CD4-positive, alpha-beta T cell treated with Interleukin-1 beta for 1 hour (primary cell): ENCODE data around the gene SEMA3F.
"Not testable (repeated sequence)": the region's sequence is repeated elsewhere in the genome, so short reads cannot be mapped to it uniquely, and the experiment has no call there.

Source experiments
- DNase-seq, 2 donors: peaks; one replicate each; pipeline ENCODE4 v3.0.0-alpha.2; 2020 to 2022

The SEMA3F gene

DNA sequence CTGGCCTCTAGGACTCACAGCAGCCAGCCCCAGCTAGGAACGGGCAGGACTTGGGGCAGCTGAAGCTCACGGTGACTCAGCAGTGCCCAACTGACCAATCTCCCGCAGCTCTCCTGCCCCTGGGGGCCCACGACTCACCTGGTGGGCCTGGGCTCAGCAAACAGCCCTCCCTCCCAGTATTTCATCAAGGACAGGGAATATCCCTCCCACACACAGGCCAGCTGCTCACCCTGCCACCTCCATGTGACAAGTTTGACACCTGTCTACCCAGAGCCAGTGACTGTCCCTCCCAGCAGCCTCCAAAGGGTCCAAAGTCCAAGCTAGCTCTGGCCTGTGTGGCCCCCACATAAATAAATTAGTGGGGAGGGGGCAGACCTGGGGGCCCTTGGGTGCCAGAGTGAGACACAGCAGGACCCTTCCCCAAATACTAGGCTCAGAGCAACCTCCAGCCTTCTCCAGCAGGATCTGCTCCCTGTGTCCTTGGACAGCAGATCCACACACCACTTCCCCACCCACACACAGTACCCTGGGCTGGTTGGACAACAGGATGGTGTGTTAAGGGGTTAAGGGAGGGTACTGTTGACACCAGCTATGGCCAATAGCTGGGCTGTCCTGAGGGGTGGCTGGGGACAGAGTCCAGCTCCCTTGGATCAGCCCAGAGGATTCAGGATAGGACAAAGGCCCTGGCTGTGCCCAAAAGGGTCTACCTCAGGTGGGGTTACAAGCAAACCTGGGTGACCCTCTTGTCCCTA lies 40.6 kb downstream of the SEMA3F start:
- no peak for DNase-seq

DNA sequence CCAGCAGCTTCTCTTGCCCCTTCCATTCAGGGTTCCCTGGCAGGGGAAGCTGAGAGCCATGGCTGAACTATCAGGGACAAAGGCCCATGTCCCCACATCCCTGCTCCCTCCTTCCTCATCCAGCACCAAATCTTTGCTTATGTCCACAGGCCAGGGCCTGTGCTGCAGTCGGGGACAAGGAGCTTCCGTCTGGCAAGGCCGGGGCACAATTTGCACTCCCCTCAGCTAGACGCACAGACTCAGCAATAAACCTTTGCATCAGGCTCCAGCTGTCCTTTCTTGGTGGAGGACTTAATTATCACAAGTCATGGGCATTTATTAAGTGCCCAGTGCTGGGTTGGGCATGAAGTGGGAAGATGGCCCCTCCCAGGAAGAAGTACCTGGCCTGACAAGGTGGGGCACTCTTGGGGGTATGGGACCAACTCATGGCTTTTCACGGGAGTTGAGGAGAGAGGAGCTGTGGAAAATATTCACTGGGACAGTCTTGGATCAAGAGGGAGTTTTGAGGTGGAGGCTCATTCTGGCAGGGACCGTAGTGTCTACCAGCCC lies 41.2 kb downstream of the SEMA3F start:
- DNase-seq: no peak

DNA sequence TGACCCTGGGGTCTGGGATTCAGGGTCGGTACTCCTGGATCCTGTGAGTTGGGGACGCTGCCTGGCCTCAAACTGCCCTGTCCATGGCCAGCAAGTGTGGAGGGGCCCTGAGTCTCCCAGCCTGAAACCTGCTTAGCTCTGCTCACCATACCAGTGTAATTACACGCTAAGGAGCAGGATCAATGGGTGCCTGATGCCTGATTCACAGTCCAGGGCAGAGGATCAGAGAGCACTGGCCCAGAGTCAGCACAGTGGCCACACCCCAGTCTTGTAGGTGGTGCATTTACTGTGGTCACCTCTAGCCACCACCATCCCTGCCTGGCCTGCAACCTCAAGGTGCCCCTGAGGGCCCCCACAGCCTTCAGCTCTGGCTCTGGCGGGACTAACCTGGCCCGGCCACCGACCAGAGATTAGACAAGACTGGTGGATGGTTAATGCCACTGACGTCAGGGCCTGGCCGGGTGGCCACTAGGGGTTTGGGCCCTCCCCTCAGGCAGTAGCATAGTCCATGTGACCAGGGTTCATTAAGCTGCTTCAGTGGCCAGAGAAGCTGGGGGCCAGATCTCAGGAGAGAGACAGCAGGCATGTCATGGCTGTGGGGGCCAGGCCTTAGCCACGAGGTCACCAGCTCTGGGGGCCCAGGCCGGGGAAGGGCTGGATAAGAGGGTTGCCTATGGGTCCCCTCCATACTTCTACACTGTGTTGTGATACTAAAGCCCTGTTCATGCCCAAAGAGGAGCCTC lies 46.6 kb downstream of the SEMA3F start:
- no peak for DNase-seq

DNA sequence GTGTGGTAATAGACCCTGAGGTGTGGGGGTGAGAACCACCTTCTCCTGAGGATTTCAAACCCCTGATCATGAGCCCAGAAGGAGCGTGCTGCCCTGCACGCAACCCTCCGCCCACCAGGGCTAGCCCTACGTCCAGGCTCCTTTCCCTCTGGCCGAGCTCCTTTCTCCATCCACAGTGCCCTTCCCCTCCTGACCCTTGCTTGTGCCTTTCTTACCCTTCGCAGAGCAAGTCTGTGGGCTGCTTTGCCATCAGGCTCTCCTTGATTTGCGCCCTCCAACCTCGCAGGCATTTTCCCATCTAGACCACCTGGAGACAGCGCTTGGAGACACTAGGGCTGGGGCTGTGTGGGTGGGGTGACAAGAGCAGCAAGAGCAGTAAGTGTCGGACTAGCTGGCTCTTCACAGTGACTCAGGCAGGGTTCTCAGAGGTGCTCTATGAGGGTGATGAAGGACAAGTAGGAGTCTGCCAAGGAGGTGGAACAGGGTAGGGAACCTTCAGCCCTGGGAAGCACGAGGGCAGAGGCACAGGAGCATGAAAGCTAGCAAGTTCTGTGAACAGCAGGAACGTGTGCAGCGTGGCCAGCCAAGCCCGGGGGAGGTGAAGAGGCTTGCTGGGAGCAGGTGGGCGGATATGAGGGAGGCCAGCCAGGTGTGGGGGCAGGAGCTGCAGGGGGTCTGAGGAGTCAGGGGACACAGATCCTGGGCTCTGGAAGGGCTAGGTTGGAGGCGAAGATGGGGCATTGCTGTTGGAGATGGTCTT lies 47.4 kb downstream of the SEMA3F start:
- no peak for DNase-seq

DNA sequence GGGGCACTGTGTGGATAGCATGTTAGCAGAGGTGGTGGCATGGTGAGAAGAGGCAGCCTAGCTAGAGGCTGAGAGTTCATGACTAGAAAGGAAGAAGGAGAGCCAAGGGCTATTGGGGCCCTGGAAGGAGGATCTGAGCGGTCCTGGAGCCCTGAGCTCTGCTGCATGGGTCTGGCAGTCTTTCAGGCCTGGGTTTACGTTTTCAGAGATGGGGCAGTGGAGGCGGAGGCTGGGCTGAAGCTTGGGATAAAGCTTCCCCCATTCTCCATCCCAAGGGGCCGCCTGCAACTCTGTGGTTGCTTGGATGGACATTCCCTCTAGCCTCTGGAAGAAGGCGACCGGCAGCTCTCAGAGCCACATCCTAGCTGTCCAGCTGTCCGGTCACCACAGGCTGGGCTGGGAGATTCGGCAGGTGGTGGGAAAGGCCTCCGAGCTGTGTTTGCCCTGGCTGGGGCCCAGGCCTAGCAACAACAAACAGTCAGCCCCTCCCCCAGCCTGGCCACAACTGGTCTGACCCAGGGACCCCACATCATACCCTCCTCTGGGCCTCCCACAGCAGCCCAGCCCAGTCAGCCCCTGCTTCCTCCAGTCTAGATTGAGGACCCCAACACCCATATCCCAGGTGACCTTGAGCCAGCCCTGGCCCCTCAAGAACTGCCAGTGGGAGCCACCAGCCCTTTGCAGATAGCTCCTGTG lies 48.1 kb downstream of the SEMA3F start:
- DNase-seq: no peak

DNA sequence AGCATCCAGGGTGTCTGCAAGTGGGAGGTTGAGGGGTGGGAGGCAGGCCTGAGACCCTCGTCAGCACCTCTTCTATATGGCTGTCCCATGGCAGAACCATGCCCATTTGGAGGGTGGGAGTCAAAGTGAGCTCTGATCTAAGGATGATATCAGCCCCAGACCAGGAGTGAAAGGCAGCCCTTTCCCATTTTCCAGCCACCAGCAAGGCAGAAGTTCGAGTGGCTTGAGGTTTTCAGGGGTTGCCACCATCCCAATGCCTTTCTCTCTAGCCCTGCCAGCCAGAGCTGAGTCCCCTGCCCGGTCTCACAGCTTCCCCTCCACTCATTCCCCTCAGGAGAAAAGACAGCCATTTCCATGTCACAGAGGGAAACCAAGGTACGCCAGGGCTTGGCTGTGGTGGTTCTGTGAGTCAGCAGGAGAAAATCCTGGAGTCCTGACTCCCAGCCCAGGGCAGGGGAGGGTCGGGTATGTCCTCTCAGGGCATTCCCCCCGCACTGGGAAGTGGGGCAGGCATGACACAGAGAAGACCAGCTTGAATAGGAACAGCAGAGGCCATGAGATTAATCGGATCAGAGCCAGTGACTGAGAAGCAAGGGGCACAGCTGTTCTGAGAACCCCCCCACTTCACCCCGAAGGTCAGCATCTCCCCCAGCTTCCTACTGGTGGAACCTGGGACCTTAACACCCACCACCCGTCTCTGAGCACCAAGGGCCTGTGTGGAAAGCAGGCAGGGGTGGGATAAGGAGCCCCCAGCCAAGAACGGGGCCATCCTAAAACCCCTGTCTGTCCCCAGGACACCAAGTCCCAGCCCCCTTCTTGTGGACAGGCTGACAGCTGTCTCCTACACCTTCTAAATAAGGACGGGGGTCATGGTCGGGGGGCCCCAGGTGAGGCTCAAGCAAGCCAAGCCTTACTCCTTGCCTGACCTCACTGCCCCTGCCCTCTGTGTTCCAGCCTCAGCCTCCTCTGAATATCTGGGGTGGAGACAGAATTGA lies 49.0 kb downstream of the SEMA3F start:
- DNase-seq: no peak

DNA sequence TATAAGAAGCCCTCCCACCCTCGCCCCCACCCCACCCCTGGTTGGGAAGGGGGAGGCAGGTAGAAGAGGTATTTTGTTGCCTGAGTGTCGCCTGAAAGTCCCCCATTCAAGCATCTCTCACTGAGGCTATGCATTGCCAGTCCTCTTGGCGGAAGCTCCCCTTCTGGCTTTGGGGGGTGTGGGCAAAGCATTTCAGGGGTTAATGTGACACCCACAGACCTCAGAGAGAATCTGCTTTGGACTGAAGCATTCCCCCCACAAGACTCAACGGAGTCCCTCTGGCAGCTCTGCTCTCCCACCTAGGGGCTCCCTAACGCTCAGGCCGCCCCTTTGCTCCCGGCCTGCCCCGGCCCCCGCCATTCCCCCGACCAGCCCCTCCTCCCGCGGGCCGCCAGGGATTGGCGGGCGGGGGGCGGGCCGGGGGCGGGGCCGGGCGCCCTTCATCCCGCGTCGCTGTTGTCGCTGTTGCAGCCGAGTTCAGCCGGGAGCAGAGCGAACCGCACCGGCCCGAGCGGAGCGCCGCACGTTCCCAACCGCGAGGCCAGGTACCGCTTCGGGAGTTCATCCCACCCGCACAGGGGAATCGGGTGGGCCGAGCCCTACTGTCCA lies 49.8 kb downstream of the SEMA3F start, which contains the start of gene SLC38A3:
TSS of gene SLC38A3 (plus strand) at position 468 of the 609 bp plus-strand sequence. CDS start 8,929 bp downstream, outside the sequence.
- peak in 1 of 2 donors; percentile 11 for DNase-seq

DNA sequence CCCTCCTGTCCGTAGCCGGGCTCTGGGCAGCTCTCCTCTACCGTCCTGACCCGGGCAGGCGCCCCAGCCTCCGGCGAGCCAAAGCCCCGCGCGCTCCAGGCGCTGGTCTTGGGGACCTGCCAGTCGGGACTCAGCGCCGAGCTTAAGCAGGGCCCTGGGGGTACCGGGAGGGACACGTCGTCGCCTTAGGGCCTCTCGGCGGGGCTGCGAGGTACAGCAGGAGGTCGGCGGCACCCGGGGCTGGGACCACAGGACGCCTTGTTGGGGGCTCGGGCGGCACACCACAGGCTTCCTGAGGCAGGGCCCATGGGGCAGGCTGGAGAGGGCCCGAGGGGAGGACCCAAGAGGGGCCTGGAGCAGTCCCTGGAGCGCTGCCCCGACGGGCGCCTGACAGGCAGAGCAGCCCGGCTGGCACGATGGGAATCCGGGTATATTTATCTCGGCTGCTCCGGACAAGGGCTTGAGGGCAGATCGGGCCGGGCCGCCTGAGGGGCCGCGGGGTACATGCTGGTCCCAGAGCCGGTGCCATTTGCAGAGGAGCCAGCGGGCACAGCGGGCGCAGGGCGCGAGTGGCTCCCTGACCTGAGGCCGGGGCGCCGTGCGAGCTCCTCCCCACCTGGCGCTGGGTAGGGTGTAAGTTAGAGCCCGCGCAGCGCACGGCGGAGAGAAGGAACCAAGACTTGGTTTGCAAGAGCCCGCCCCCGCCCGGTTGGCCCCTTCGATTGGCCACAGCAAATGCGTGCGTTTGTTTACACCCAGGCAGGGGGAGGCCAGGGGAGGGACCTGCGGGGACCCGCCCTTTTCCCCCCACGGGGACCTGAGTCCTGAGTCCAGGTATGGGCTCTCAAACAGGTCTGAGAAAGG lies 50.5 kb downstream of the SEMA3F start:
- DNase-seq: peak; percentile 32 to 46

DNA sequence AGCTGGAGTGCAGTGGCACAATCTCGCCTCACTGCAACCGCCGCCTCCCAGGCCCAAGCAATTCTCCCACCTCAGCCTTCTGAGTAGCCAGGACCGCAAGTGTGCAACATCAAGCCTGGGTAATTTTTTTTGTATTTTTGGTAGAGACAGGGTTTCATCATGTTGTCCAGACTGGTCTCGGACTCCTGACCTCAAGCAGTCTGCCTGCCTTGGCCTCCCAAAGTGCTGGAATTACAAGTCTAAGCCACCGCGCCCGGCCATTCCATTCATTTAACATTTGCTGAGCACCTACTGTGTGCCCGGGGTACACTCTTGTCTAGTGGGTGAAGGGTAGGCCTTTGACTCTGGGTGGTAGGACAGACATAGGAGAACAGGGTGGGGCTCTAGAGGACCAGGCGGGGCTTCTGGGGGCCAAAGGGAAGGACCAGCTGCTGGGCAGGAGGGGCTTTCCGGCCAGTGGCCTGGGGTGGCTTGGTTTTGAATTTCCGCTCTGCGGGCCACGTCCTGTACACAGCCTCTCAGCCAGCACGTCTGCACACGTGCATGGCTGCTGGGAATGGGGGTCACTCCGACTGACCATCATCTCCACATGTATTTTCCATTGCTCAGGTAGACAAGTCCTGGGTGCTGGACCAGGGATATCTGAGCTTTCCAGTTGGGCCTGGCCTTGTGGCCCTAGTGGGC lies 52.4 kb downstream of the SEMA3F start:
- no peak for DNase-seq

DNA sequence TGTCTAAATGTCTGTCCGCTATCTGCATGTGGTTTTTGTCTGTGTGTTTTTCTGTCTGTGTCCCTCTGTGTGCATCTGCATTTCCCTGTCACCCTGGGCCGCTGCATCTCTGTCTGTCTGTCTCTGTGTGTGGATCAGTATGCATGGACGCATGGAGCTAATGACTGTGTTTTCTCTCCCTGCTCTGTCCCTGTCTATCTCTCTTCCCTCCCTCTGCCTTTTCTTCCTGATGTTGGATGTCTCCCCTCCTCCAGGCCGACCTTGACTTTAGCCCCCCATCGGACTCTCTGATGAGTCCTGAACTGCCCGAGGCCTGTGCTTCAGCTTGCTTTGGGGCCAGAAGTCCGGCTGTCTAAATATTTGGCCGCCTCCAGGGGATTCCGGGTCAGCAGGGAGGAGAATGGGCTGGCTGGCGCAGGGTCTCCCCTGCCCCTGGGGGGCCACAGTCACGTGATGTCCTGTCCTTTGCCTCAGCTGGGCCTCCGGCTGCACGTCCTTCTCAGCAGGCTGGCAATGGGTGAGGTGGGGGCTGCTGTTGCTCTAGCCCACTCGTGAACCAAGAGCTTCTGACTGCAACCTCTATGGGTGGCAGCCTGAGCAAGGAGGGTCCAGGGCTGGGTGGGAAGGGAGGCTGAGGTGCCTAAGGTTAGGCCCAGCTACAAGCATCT lies 53.7 kb downstream of the SEMA3F start:
- DNase-seq: no peak

DNA sequence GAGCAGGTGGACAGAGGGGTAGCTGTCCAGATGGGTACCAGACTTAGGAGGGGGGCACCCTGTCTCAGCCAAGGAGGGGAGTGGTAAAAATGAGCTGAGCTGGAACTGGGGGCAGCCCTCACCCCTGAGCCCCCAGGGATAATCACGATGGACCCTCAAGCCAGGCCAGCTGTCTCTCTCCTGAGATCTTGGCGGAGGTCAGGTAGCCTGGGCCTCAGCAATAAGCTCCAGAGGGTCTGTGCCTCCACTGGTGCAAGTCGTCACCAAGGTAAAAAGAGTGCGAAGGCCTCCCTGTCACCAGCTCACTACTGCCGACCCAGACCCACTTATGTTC lies 55.0 kb downstream of the SEMA3F start:
- no peak for DNase-seq

DNA sequence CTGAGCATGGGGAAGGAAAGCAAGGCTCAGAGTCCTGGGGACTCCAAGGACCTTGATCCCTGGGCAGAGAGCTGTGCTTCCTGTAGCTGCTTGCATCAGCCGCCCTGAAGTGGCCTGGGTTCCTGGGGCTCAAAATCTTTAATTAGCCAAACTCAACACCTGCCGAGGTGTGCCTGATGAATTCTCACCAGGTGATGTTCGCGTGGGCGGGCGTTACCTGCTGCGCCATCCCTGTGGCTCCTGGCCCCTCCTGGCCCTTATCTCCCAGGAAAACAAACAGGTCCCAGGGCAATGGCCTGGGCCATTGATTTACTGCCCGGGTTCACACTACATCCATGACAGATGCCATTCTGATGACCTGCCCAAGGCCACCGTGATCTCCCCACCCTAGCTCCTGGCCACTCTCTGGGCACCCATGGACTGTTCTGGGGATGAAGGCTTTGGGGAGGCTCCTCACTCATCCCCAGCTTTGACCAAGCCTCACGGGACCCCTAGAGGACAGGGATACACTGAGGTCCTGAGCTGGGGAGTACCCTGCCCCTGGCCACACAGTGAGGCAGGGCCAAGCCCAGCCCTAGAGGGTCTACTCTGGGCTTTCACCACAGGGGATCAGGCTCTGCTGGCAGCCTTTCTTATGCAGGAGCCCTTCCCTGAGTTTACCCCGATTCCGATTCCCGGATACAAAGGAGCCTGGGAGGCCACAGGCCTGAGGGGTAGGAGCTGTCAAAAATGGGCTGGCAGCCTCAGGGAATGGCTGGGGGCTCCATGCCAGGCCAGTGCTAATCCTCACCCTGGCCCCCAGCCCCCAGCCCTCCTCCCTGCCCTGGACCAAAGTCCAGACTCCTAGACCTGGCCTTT lies 55.6 kb downstream of the SEMA3F start:
- DNase-seq: no peak

DNA sequence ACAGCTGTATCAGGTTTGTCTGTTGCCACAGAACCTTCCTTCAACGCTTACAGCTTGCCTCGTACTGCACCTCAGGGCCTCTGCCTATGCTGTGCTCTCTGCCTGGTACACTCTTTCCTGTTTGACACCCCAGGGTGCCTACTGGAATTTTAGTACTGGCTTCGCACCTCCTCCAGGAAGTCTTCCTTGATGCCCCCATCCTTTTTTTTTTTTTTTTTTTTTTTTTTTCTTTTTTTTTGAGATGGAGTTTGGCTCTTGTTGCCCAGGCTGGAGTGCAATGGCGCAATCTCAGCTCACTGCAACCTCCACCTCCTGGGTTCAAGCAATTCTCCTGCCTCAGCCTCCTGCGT lies 56.2 kb downstream of the SEMA3F start:
- not testable (repeated sequence) for DNase-seq

DNA sequence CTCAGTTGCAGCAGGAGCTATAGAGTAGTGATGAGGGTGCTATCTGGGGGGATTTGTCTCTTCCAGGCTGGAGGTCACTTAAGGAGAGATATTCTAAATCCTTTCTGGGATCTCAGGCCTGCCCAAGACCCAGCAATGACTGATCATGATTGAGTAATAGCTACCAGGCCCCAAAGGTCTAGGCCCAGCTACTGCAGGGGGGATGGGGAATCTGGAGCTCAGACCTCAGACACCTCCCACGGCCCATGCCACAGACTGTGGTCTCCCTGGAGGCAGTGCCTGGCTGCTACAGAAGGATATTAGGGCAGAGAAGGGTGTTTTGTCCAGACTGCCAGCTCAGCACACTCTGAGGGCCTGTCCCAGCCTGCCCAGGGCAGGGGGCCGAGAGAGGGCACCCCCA lies 56.8 kb downstream of the SEMA3F start:
- DNase-seq: no peak

DNA sequence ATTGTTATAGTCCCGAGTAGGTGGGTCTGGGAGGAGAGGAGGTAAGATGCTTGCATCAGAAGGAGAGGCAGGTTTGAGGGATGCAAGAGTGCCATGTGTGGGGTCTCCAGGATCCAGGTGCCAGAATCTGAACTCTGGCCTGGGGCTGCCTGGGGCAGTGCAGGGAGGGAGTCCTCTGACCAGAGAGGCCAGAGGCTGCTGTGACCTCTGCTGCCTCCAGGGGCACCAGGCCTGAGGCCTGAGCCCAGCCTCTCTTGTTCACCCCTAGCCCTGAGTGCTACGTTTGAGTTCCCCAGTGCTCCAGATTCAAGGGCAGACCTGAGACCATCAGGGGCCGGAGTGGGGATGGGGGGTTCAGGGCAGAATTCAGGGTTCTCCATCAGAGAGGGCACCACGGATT lies 57.4 kb downstream of the SEMA3F start:
- no peak for DNase-seq

DNA sequence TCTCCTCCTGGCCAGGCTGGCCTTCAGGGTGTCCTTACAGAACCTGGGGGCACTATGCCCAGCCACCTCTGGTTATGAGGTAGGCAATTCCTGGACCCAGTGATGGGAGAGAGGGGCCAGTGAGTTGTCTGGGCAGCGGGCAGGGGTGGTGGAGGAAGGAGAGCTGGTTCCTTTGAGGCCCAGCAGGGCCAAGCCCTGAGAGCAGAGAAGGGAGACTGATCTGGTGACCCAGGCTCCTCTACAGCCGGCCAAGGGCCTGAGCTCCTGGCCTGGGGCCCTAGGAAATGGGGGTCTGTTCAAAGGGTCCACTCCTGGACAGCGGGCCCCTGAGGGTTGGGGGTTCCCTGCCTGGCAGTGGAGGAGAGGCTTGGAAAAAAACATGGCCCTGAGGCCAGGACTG lies 57.8 kb downstream of the SEMA3F start:
- DNase-seq: no peak

DNA sequence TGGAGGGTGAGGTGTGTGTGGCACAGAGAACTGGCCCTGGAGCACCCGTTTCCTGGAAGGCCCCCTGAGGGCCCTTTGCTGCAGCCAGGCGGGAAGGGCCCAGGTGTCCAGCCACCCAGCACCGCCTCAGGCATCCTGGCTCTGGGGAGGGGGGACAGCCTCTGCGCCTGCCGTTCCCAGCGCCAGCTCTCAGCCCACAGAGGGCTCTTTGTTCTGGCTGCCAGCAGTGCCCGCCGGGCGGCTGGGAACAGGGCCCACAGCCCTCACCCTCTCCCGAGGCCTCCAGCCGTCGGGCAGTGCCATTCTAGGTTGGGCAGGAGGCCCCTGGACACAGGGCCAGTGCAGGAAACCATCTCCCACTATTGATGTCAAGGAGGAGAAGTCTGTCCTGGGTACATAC lies 58.2 kb downstream of the SEMA3F start:
- no peak for DNase-seq

DNA sequence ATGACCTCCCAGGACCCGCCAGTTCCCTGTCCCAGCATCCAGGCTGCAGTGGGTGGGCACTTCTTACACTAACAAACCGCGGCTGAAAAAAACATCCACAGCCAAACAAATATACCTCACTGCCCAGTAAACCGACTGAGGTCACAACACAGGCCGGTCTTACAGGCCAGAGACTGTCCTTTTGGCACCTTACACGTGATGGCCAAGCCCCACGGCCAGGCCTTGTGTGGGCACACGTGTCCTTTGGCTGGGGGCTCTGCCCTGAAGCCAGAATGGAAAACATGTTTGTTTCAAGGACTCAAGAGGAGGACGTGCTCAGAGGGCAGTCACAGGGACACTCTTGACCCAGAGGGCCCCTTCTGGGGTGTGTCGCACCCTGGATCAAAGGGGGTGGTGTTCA lies 59.7 kb downstream of the SEMA3F start:
- no peak for DNase-seq
